Bronchial epithelial cell (primary cell): ENCODE results near the gene HGF. TPM values are rescaled to one million over a fixed set of nuclear protein-coding genes. Genes with fewer than 3 reads are reported as not detected.

ENCODE experiments used
- DNase-seq: peaks from one replicate; pipeline ENCODE4 v3.0.0-alpha.2; 2010; ENCODE audit warnings: low read depth
- FAIRE-seq: peaks from 2 replicates; lab custom pipeline; 2011; peaks lifted over from hg19 to GRCh38; lab: Jason Lieb, UNC
- H3K27me3 ChIP-seq: 2 replicates; pipeline ENCODE4 v1.5.1; 2011; ENCODE audit warnings: low read length; ENCODE audit not compliant: control insufficient read depth, insufficient read depth
- H3K36me3 ChIP-seq: 2 replicates; pipeline ENCODE4 v1.5.1; 2011; ENCODE audit warnings: low read length; ENCODE audit not compliant: control insufficient read depth, insufficient read depth
- H3K4me3 ChIP-seq: 2 replicates; pipeline ENCODE4 v1.5.1; 2011; ENCODE audit warnings: mild to moderate bottlenecking, low read depth, low read length, control low read depth
- CTCF ChIP-seq: IDR thresholded peaks from 2 replicates; pipeline ENCODE4 v1.5.1; 2011; ENCODE audit warnings: mild to moderate bottlenecking, moderate library complexity, low read length, control low read depth, inconsistent platforms; ENCODE audit not compliant: insufficient read depth, severe bottlenecking
- total RNA-seq: library from RNA; depleted of rRNA; stranded (reverse); fragments of >200 nt; gene quantifications from 2 replicates; pipeline ENCODE4 v1.2.1, GENCODE V29; 2014

Gene HGF
- total RNA-seq, 1 donor from 2014 or later: 3.7 TPM

- TF ChIP-seq CTCF: no peak
- no peaks in the 10 kb centered on the region for H3K27me3 ChIP-seq
- FAIRE-seq: no peak
These were observed 103.6 kb downstream of the HGF start for GRCh38 chr7:81666209-81666608.

DNA sequence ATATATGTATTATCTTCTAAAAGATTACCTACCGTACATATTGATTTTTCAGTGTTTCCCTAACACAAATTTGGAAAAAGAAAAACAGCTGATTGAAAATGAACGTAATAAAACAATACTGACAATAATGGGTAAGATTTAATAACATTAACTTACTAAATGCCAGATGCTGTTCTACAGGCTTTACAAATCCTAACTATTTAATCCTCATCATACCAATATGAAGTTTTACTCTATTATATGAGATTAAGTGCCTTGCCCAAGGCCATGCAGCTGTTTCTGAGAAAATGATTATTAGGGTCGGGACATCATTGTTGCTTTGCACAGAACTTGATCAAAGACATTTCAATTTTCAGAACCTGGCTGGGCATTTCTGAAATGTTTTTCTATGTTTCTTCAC lies 104.6 kb downstream of the HGF start:
- DNase-seq: no peak
- Histone ChIP-seq H3K36me3 (no peaks in the 10 kb centered on the region), H3K27me3 (no peaks in the 10 kb centered on the region), H3K4me3 (no peak overlapping the region)
- TF ChIP-seq CTCF: no peak
- FAIRE-seq: no peak

More at GRCh38 chr7:81666209-81666608, 103.6 kb downstream of the HGF start:
- H3K36me3 ChIP-seq: no peaks in the 10 kb centered on the region
- DNase-seq: no peak
- H3K4me3 ChIP-seq: no peak overlapping the region

DNA sequence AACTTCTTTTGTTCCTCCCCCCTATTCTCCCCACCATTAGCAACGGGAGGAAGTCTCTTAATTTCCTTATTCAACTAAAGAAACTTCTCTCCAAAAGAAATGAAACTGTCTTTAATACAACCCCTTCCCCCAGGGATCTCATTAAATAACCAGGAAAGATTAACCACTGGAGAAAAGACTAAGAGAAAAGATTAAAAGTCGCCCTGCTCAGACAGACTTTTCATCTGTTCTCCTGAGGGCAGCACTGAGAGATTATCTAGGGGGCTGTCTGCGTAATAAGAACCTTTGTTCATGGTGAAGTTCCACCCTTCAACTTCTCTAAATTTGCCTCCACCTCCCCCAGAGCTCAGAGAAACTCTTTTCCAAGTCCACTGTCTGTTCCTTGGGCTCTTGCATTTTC lies 105.5 kb downstream of the HGF start:
- no peak overlapping the region for H3K4me3 ChIP-seq
- no peaks in the 10 kb centered on the region for H3K27me3 ChIP-seq
- TF ChIP-seq CTCF: no peak
- FAIRE-seq (no peak), DNase-seq (no peak)
- no peaks in the 10 kb centered on the region for H3K36me3 ChIP-seq

DNA sequence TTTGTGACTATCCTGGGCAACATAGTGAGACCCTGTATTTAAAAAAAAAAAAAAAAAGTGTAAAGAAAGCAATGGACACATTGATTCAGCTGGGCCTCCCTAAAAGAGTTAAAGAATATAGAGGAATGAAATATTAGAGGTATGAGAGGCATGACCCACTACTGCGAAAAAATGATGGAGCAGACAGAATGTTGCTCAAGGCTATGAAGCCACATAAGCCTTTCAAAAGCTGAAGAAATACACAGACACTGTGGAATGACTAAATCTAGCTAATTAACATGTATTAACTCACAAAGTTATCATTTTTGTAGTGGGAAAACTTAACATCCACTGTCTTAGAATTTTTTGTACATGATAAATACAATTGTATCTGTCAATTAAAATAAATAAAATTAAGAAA lies 107.3 kb downstream of the HGF start:
- Histone ChIP-seq H3K4me3 (no peak overlapping the region), H3K36me3 (no peaks in the 10 kb centered on the region), H3K27me3 (no peaks in the 10 kb centered on the region)
- TF ChIP-seq CTCF: no peak
- FAIRE-seq (no peak), DNase-seq (no peak)

DNA sequence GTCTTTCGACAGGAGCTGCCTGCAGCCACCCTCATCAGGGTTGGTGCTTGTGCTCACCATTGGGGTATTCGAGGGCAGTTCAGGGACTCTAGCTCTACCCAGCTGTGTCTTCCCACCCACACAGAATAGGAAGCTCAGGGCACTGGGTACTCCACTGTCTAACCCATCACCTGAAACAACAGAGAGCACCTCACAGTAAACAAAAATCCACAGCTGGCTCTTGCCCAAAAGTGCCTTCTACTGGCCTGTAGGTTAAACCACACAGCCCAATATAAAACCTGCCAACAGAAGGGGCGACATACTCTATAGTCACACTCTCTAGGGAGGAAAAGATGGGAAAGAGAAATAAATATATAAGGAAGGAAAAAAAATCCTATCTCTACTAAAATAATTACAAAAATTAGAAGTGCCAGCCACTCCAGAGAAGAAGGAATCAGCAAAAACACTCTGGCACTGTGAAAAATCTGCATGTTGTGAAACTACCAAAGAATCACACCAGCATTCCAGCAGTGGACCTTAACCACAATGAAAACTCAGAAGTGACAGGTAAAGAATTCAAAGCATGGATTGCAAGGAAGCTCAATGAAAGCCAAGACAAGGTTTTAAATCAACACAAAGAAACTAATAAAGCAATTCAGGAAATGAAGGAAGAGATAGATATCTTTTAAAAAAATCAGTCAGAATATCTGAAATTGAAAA lies 110.0 kb downstream of the HGF start:
- TF ChIP-seq CTCF: no peak
- DNase-seq: no peak
- Histone ChIP-seq H3K27me3 (no peaks in the 10 kb centered on the region), H3K4me3 (no peak overlapping the region), H3K36me3 (no peaks in the 10 kb centered on the region)
- FAIRE-seq: no peak

DNA sequence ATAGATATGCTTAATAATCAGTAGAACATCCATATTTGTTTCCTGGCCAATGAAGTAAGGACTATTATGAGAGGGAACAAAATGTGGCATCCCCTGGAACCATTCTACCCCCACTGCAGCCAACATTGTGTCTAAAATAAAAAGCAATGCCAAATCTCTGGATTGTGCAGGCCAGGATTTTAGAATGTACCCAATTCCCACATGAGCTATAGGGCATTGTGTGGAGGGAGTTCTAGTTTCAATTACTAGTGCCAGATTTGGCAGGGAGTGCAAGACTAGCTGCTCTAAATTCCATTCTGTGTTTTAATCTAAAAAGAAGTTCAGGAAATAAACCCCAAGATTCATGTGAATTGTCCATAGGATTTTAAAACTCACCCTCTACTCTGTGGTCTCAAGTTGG lies 112.3 kb downstream of the HGF start:
- no peak for DNase-seq

More for the DNA sequence above, 112.3 kb downstream of the HGF start:
- TF ChIP-seq CTCF: no peak
- no peaks in the 10 kb centered on the region for H3K27me3 ChIP-seq
- no peak overlapping the region for H3K4me3 ChIP-seq
- FAIRE-seq: no peak
- no peaks in the 10 kb centered on the region for H3K36me3 ChIP-seq
